Iris pigment epithelial cell (primary cell): ENCODE measurements around the gene USP38.
"Not testable (repeated sequence)": the region's sequence is repeated elsewhere in the genome, so short reads cannot be mapped to it uniquely, and the experiment has no call there.

Source experiments
- DNase-seq: peaks from one replicate; pipeline ENCODE4 v3.0.0-alpha.2; 2011; ENCODE audit warnings: low read depth

The USP38 gene, protein sequence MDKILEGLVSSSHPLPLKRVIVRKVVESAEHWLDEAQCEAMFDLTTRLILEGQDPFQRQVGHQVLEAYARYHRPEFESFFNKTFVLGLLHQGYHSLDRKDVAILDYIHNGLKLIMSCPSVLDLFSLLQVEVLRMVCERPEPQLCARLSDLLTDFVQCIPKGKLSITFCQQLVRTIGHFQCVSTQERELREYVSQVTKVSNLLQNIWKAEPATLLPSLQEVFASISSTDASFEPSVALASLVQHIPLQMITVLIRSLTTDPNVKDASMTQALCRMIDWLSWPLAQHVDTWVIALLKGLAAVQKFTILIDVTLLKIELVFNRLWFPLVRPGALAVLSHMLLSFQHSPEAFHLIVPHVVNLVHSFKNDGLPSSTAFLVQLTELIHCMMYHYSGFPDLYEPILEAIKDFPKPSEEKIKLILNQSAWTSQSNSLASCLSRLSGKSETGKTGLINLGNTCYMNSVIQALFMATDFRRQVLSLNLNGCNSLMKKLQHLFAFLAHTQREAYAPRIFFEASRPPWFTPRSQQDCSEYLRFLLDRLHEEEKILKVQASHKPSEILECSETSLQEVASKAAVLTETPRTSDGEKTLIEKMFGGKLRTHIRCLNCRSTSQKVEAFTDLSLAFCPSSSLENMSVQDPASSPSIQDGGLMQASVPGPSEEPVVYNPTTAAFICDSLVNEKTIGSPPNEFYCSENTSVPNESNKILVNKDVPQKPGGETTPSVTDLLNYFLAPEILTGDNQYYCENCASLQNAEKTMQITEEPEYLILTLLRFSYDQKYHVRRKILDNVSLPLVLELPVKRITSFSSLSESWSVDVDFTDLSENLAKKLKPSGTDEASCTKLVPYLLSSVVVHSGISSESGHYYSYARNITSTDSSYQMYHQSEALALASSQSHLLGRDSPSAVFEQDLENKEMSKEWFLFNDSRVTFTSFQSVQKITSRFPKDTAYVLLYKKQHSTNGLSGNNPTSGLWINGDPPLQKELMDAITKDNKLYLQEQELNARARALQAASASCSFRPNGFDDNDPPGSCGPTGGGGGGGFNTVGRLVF

DNA sequence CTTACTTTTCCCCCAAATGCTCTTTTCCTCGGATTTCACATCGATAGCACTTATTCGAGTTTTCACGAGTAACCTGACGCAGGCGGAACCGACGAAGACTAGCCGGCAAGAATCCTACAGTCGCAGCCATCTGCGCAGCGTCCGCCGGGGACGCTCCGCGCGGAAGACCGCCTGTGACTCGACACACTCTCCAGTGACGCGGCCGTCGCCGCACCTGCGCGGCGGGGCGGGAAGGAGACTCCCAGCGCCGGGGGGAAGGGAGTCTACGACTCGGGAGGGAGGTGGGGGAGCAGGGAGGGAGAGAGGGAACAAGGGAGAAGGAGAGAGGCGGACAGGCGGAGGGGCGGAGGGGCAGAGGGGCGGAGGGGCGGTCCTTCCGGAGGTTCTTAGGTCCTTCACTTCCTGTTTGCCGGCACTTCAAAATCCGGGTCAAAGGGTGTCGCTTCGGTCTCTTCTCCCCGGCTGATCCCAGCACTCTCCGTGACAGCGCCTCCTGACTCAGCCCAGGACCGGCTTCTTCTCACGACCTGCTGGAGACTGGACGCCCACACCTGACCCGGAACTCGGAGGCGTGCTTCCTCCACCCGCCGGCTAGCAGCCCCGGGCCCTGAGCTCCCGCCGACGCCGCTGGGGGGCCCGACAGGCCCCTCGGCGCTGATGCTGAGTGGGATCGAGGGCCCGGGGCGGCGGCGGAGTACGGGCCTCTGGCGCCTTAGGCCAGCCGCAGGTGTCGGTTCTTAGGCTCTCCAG lies at the start of gene USP38:
Gene USP38 (plus strand): TSS at position 415 of the 750 bp plus-strand sequence. CDS start 534 bp downstream, outside the sequence.
- peak; percentile 93 for DNase-seq

DNA sequence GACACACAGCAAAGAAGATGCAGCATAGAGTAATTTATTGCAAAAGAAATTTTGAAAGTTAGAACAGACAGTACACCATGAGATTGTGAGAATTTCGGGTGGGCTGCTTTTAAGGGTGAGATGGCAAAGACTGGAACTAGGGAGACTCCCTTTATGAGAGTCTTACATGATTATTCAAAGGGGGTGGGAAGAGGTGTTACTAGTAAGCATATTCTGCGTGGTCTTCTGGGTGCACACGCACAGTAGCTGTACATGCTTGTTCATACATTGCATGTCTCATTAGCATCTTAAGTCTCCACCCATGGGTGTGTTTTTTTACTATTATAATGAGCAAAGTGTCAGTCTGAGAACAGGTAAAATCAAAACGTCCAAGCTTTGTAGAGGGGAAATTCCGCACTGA lies 49.4 kb upstream of the USP38 start:
- DNase-seq = no peak

DNA sequence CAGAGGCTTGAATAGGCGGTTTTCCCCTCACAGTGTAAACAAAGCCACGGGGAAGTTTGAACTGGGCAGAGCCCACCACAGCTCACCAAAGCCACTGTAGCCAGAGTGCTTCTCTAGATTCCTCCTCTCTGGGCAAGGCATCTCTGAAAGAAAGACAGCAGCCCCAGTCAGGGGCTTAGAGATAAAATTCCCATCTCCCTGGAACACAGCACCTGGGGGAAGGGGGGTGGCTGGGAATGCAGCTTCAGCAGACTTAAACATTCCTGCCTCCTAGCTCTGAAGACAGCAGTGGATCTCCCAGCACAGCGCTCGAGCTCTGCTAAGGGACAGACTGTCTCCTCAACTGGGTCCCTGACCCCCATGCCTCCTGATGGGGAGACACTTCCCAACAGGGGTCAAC lies 44.0 kb upstream of the USP38 start:
- no peak for DNase-seq

DNA sequence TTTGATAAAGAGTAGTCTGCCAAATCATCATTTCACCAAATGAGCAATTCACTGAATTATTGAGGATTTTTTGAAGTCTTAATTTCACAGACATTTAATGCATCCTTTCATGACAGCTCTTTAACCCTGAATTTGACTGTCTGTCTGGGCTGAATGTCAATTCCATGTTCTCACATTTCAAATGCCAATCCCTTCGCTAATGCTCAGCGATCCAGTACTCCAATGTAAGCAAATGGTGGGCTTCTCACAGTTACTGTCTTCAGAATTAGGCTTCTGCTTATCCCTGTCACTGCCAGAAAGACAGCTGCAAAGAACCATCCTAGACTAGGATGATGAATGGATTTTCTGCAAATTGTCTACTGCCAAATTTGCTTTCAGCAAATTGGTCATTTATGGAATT lies 36.2 kb upstream of the USP38 start:
- DNase-seq = no peak

DNA sequence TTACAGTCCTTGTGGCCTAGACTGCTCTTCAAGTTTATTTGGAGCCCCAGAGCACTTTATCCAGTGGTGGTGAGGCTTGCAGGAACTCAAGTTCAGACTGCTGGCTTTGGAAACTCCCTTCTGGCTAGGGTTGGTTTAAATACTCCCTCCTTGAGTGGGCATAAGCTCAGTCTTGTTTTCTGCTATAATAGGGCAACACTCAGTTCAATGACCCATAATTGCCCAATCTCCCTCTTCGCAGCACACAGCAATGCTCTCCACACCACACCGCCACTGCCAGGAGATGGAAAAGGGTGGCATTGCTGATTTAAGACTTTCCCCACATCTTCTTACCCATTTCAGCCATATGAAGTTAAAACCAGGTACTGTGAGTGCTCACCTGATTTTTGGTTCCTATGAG lies 27.9 kb upstream of the USP38 start:
- no peak for DNase-seq

DNA sequence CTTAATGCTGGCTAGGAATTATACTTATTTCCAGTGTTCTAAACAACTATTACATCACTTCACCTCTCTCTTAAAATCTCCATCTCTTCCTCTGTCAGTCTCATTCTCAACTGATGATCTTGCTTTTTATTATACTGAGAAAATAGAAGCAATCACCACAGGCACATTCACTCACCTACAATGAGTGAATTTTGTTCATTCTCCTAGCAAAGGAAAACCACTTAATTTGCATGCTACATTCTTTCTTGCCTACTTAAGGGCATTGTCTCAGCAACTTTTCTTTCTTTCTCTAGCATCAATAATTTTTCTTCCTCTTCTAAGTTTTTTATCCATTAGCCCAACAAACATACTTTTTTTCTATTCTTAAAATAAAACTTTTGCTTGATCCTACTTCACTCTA lies 21.1 kb upstream of the USP38 start:
- DNase-seq = no peak

DNA sequence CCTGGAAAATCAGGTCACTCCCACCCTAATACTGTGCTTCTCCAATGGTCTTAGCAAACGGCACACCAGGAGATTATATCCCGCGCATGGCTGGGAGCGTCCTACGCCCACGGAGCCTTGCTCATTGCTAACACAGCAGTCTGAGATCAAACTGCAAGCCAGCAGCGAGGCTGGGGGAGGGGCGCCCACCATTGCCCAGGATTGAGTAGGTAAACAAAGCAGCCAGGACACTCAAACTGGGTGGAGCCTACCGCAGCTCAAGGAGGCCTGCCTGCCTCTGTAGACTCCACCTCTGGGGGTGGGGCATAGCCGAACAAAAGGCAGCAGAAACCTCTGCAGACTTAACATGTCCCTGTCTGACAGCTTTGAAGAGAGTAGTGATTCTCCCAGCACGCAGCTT lies 18.0 kb upstream of the USP38 start:
- not testable (repeated sequence) for DNase-seq

DNA sequence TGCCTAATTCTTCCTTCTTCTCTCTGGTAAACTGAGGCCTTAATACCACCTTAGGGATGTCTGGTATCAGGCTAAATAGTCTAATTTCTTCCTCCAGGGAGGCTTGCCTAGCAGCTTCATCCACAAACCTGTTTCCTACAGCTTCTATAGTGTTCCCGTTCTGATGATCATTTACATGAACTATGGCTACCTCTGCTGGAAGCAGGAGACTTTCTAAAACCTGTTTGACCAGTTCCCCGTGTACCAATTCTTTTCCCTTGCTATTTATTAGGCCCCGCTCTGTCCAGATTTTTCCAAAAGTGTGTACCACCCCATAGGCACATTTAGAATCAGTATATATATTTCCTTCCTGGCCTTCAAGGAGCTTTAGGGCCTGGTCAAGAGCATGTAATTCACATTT lies 5.8 kb upstream of the USP38 start:
- no peak for DNase-seq

DNA sequence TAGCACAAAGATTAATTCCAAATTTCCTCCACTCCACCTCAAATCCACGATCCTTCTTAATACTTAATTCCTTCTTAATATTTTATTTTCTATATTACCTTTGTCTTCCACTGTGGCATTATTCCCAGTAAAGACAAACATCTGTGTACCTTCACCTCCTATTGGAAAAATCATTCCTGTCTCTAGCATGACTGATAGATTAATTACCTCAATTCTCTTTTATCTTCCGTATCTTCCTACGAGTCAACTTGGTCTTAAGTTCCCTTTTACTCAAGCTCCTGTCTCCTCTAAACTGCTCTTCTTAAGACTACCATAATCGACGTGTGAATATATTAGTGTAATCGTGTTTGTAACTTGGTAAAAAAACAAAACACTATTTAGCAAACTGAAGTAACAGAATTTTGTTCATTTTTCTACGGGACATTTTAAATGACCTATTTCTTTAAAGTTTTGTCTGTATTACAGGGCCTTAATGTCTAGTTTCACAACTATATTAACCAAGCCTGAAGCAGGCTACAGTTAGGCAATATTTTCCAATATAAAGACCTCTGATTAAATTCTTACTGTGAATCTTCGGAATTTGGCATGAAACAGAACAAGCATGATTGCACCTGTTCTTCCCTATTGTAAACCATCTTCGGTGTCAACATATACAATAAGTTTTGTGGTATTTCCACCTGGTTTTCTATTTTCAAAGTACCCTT lies 1.1 kb upstream of the USP38 start:
- no peak for DNase-seq

DNA sequence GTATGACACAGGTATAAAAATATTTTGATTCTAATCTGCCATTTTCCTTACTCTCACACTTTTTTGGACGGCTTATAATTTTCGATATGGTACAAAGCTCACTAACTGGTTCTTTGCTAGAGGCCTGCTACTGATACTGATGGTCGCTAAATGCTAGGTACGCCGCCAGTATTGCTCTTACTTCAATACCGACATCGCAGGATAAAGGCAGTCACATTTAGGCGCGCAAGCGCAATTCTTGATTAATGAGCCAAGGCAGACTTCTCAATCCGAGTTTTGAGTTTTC lies 557 bp upstream of the USP38 start:
- no peak for DNase-seq

DNA sequence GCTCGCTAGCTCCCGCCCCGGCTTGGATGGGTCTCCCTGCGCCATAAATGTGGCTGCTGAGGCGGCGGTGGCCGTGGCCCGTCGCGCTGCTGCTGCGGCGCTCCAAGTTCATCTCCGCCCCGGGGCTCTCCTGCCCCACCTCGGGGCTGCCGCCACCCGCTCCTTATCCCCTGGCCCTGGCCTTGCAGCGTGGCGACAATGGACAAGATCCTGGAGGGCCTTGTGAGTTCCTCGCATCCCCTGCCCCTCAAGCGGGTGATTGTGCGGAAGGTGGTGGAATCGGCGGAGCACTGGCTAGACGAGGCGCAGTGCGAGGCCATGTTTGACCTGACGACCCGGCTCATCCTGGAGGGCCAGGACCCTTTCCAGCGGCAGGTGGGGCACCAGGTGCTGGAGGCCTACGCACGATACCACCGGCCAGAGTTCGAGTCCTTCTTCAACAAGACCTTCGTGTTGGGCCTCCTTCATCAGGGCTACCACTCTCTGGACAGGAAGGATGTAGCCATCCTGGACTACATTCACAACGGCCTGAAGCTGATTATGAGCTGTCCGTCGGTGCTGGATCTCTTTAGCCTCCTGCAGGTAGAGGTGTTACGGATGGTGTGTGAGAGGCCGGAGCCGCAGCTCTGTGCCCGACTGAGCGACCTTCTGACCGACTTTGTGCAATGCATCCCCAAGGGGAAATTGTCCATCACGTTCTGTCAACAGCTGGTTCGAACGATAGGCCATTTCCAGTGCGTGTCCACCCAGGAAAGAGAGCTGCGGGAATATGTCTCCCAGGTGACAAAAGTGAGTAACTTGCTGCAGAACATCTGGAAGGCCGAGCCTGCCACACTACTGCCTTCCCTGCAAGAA lies 763 bp downstream of the USP38 start:
- DNase-seq = peak; percentile 32

DNA sequence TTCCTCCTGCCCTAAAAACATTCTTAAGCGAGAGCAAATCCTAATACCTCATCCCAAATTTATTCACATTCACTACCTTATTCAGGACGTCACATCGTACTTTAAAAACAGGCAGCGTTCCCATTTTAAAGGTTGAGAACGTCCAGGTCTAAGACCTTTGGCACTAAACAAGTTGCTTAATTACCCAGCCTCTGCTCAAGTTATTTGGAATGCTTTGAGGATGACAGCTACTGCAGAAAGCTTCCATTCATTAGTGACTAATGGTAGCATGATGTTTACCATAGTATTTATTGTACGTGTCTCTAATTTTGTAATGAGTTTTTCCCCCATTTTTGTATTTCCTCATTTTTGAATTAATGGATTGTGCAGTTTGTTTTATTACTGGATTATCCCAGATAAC lies 1.5 kb downstream of the USP38 start:
- peak; percentile 30 for DNase-seq

DNA sequence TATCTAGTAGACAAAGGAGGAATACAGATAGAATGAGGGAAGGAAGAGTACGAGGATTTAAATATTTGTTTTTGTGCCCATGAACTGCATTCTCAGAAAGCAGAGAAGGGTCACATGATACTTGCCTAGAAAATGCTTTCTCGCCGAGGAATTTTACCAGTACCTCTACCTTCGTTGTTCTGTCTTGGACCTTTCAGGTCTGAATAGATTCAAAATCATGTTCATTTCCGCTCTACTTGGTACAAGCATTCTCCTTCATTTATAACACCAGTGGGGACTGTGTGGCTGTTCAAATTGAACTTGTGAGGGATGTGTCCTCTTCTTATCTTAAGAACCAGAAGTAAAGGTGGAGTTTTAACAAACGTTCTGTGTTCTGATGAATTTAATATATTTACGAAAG lies 1.9 kb downstream of the USP38 start:
- DNase-seq = peak; percentile 18

DNA sequence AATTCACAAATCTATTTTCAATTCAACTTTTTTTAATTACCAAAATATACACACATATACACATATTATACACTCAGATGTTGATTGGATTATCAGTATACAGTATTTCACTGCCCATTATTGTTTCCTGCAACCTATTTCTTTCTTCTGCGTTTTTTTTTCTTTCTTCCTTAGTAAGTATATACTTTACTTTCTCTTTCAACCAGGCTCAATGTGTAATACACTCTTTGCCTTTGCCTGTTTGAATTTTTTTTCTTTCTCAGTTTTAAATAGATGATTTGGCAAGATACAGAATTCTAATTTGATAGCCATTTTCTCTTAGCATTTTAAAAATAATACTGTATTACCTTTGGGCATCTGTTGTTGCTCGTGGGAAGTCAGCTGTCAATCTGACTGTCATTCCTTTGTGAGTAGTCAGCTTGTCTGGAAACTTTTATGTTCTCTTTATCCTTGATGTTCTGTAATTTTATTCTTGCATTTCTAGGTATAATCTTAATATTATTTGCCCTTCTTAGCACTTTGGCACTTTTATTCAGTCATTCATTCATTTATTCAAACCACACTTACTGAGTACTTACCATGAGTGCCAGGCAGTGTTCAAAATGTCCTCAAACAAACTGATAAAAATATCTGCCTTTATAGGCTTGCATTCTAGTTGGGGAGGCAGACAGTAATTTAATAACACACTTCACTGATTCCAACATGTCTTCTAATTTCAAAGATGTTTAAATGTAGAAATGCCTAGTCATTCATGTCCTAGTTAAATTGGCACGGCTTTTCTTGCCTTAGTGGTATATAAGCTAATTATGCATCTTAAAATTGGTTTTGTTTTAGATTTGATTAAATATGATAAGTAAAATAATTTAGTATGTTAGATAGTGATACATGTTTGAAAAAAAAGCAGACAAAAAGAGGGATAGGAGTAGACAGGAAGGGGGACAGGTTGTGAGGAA lies 3.7 kb downstream of the USP38 start:
- peak; percentile 44 for DNase-seq

DNA sequence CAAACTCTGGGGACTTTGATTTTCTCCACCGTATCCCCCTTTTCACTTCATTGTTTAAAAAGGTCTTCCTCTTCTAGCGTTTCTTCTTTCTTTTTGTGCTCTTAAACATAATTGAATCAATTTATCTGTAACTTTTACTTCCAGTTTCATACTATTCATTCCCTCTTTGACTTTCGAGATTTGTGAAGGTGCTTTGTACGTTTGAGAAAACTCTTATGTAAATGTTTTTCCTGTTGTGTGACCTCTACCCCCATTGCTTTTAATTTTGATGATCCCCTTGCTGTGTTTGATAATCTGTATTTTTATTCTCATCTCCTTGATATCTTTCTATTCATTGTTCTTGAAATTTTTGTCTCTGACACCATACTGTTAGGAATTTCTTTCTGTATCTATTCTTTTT lies 4.8 kb downstream of the USP38 start:
- no peak for DNase-seq

DNA sequence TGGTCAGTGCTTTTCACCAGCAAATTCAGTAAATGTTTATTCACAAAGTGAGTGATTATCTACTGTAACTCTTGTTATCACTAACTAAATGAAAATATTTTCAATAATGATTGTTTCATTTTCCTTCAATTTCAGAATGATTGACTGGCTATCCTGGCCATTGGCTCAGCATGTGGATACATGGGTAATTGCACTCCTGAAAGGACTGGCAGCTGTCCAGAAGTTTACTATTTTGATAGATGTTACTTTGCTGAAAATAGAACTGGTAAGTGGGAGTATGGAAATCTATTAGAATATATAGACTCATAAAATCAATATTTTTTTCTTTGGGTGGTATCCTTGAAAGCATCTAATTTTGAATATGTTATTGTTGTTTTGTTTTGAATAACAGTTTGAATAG lies 10.9 kb downstream of the USP38 start:
- DNase-seq = no peak

DNA sequence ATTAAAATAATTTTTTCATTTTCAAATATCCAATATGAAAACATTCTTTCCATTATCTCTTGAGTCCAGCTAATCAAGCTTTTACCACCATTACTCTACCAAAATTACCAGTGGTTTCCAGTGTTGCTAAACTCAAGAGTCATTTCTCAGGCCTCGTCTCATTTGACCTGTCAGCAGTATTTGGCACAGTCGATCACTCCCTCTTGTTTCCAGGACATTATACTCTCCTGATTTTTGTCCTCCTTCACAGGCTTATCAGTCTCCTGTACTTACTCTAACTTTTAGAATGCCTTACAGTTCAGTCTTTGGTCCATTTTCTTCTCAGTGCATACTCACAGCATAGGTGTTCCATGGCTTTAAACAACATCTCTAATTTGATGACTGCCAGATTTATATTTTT lies 11.6 kb downstream of the USP38 start:
- no peak for DNase-seq

DNA sequence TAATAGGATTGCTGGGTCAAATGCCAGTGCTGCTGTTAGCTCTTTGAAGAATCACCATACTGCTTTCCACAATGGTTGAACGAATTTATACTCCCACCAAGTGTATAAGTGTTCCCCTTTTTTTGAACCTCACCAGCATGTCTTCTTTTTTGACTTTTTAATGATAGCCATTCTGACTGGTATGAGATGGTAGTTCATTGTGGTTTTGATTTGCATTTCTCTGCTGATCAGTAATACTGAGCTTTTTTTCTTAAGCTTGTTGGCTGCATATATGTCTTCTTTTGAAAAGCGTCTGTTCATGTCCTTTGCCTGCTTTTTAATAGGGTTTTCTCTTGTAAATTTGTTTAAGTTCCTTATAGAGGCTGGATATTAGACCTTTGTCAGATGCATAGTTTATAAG lies 14.8 kb downstream of the USP38 start:
- DNase-seq = no peak

DNA sequence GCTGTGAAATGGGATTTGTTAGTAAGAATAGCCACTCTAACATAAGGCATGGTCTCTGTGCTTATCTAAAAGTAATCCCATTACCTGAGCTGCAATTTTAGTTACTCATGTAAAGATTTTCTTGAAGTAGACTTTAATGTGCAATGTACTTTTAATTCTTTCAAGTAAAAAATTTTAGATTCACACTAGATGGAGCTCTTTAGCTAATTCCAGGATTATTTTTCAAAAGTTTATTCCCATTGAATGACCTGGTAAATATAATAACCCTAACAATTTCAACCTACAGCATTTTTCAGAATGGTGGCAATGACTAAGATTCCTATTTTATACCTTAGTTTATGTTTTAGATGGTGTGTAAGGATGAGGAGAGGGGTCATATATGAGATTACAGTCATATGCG lies 18.1 kb downstream of the USP38 start:
- no peak for DNase-seq

DNA sequence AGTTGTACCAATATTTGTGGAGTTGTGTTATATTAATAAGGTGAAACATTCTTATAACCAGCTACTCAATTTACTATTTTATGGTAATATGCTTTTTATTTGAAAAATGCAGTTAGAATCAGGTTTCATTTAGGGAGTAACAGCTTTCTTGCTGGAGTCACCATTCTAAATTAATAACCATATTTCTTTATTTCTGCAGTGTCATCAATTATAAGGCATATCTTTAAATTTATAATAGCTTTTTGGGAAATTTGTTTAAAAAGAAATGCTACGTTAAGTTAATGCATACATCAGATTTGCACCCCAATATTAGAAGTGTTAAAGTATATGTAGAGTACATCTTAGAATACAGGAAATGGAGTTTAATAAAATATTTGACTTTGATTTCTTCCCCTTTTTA lies 18.9 kb downstream of the USP38 start:
- DNase-seq = no peak
